Large intestine (tissue), 3 donors: ENCODE results near the gene PRL. TPM values are rescaled to one million over a fixed set of nuclear protein-coding genes. Genes with fewer than 3 reads are reported as not detected.

Experiments used
- DNase-seq, 2 donors: peaks; one replicate each; pipeline versions ENCODE4 v3.0.0 to v3.0.0-alpha.2; 2013
- H3K27ac ChIP-seq: one replicate; pipeline ENCODE4 v1.5.1; 2013; ENCODE audit warnings: low read length
- H3K27me3 ChIP-seq: 2 replicates; pipeline ENCODE4 v1.6.1; 2013; ENCODE audit warnings: low read length; ENCODE audit not compliant: control insufficient read depth, insufficient read depth
- H3K36me3 ChIP-seq: 2 replicates; pipeline ENCODE4 v1.6.1; 2013; ENCODE audit warnings: low read length; ENCODE audit not compliant: control insufficient read depth, insufficient read depth
- H3K4me1 ChIP-seq: one replicate; pipeline ENCODE4 v1.6.1; 2013; ENCODE audit warnings: low read length; ENCODE audit not compliant: control insufficient read depth, insufficient read depth
- H3K4me3 ChIP-seq: one replicate; pipeline ENCODE4 v1.5.1; 2013; ENCODE audit warnings: low read length
- H3K9me3 ChIP-seq: one replicate; pipeline ENCODE4 v1.6.1; 2013; ENCODE audit warnings: mild to moderate bottlenecking, low read depth, low read length, moderate library complexity; ENCODE audit not compliant: control insufficient read depth
- WGBS: methylation state at CpG from one replicate; pipeline ENCODE4 v1.1.5; 2013; ENCODE audit warnings: low lambda C conversion rate; ENCODE audit not compliant: insufficient coverage; 5-methylcytosine and 5-hydroxymethylcytosine counted together
- polyA plus RNA-seq: library from polyadenylated mRNA; unstranded; fragments of 120-200 nt; gene quantifications from one replicate; pipeline ENCODE4 v1.2.1, GENCODE V29; 2013

Gene PRL
- polyA plus RNA-seq, 1 donor: 0.78 TPM

DNA sequence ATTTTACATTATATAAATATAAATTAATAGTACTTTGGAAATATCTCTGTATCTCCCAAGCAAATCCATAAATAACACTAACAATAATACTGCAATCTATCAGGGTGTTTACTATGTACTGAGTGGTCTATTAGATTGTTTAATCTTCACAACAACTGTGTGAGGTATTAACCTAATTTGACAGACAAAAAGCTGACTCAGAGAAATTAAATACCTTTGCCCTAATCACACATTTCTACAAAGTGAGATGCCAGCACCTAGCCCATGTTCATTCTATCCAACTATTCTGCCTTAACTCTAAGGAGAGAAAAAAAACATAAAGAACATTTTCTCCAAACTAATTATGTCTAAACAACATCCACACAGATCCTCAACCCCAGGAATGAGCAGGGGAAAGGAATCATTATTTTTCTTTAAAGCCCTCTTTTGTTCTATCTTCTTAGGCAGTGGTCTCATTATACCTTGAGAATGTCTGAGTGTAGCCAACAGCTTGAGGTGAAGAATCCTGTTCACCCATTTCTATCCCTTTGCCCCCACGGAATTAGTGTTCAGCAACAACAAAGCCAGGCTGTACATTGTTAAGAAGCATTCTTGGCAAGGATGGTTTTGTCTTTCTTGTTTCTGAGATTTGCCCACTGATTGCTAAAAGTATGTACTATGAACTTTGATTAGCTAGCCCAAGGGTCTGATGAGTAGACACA lies 42.7 kb downstream of the PRL start:
- Histone ChIP-seq H3K4me3 (no peak overlapping the region), H3K4me1 (no peaks in the 10 kb centered on the region), H3K27ac (no peak overlapping the region), H3K9me3 (no peaks in the 10 kb centered on the region), H3K27me3 (no peaks in the 10 kb centered on the region), H3K36me3 (no peaks in the 10 kb centered on the region)
- no peak for DNase-seq
- no CpG with 5 or more reads among the region's 1 CpG for WGBS

- 40% methylated on average over 1 of the region's 2 CpGs for WGBS
- no peak overlapping the region for H3K27ac ChIP-seq
- H3K9me3 ChIP-seq: no peaks in the 10 kb centered on the region
- no peaks in the 10 kb centered on the region for H3K27me3 ChIP-seq
- no peak for DNase-seq
- no peaks in the 10 kb centered on the region for H3K36me3 ChIP-seq
- H3K4me3 ChIP-seq: no peak overlapping the region
- H3K4me1 ChIP-seq: no peaks in the 10 kb centered on the region
Measured at GRCh38 chr6:22251348-22251747, 45.5 kb downstream of the PRL start.

- no CpG with 5 or more reads among the region's 1 CpG for WGBS
- H3K36me3 ChIP-seq: no peaks in the 10 kb centered on the region
- H3K27me3 ChIP-seq: no peaks in the 10 kb centered on the region
- no peak overlapping the region for H3K27ac ChIP-seq
- no peaks in the 10 kb centered on the region for H3K4me1 ChIP-seq
- H3K9me3 ChIP-seq: no peaks in the 10 kb centered on the region
- no peak overlapping the region for H3K4me3 ChIP-seq
- peak in 1 of 2 donors; percentile 5 for DNase-seq
Measured at GRCh38 chr6:22250486-22250885, 46.4 kb downstream of the PRL start.

DNA sequence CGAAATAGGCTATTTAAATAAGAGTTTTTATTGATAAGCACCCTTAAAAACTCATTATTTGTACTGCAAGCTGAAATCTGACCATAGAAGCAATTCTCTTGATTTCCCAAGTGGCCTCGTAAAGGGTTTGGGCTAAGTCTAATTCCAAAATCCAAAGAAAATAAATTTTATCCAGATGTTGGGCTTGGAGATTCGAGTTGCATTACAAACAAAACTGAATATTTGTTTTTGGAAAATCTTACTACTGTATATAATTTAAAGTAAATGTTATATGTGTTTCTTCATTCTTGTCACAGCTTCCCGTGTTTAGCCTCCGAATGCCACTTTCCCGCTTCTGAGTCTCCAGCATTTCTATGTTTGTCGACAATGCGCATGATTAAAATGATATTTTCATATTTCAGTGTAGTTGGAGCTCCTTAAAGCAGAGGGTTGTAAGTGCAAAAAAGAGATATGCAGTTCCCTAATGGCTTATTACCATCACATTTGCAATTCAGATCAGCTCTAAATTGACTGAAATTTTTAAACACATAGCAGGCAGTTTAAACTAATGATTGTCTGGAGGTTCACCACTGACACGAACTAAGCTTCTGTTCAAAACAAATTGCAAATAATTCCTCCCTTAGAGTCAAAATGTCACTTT lies 47.0 kb downstream of the PRL start:
- Histone ChIP-seq H3K4me3 (no peak overlapping the region), H3K36me3 (no peaks in the 10 kb centered on the region), H3K27ac (no peak overlapping the region), H3K9me3 (no peaks in the 10 kb centered on the region), H3K4me1 (no peaks in the 10 kb centered on the region), H3K27me3 (no peaks in the 10 kb centered on the region)
- 65% methylated on average over 3 of the region's 9 CpGs for WGBS
- no peak for DNase-seq

DNA sequence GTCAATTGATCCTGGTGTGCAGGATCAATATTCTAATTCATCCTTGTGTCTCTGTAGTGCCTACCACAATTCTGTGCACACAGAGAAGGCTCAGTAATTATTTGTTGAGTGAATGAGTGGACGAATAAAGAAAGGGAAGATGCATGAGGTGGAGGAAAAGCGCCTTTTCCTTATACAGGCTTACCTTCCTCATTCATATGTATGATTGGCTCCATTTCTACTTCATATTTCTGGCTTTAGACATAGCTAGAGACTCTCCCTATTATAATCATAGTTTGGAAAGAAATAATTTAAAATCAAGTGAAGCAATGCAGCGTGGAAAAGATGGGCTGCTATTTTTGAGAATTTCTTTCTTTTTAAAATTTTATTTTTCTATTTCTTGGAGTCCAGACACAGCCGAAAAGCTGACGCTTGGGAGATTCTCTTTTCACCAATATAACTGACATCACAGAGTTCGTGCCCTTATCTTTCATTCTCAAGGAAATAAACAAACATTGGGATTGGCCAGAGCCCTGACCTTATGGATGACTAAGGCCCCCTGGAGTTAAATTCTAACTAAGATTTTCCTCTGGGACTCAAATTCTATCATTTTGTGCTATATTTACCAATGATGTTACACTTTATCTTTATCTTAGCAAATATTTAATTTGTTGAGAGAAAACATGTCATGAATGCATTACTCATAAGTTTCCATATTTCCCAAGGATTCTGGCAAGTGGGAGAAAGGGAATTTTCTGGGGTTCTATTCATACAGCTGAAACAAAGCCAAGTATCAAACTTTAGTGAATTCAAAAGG lies 48.1 kb downstream of the PRL start:
- DNase-seq: peak in 1 of 2 donors; percentile 5
- Histone ChIP-seq H3K36me3 (no peaks in the 10 kb centered on the region), H3K27me3 (no peaks in the 10 kb centered on the region), H3K9me3 (no peaks in the 10 kb centered on the region), H3K4me1 (no peaks in the 10 kb centered on the region), H3K4me3 (no peak overlapping the region), H3K27ac (no peak overlapping the region)
- 64% methylated on average over 1 of the region's 6 CpGs for WGBS

DNA sequence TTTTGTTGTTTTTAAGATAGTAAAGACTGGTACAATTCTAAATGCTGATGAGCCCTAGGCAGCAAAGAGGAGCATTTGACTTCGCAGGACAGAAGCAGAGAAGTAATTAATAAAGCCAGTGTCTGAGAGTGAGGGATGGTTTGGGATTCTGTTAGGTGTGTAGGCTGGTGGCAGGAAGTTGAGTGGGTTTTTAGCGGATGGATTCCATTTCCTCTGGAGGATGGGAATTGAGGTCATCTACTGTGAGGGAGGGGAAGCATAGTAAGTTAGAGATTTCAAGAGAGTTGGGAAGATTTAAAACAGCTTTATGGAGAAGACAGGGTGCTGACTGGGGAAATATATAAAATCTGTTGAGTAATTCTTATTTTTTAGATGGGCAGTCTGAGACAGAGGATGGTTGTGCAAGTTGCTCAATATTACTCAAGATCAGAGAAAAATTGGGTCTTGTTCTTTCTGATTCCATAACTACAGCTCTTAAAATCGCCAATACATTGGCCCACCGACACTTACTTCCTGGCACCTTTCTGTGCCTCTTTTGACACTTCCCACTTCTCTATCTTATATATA lies 48.8 kb downstream of the PRL start:
- no CpG with 5 or more reads among the region's 4 CpGs for WGBS
- Histone ChIP-seq H3K9me3 (no peaks in the 10 kb centered on the region), H3K4me3 (no peak overlapping the region), H3K27me3 (no peaks in the 10 kb centered on the region), H3K4me1 (no peaks in the 10 kb centered on the region), H3K36me3 (no peaks in the 10 kb centered on the region), H3K27ac (no peak overlapping the region)
- DNase-seq: no peak

DNA sequence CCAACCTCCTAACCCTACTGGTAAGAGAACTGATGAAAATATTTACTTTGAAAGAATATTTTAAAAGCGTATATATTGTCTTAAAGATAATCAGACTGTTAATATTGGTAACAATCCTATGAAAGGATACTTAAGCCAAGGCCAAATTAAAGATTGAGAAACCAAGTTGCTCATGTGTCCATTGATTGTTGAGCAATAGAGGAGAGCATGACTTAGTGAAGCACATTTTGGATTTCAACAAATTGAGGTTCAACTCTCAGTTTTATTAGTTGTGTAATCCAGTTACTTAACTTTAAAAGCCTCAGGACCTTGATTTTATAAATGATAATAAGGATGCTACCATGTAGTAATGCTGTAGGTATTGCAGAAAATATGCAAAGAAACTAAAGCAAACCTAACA lies 56.8 kb downstream of the PRL start:
- Histone ChIP-seq H3K4me1 (no peaks in the 10 kb centered on the region), H3K9me3 (no peaks in the 10 kb centered on the region), H3K27ac (no peak overlapping the region), H3K27me3 (no peaks in the 10 kb centered on the region), H3K36me3 (no peaks in the 10 kb centered on the region), H3K4me3 (no peak overlapping the region)
- no CpG with 5 or more reads among the region's 1 CpG for WGBS
- DNase-seq: no peak

DNA sequence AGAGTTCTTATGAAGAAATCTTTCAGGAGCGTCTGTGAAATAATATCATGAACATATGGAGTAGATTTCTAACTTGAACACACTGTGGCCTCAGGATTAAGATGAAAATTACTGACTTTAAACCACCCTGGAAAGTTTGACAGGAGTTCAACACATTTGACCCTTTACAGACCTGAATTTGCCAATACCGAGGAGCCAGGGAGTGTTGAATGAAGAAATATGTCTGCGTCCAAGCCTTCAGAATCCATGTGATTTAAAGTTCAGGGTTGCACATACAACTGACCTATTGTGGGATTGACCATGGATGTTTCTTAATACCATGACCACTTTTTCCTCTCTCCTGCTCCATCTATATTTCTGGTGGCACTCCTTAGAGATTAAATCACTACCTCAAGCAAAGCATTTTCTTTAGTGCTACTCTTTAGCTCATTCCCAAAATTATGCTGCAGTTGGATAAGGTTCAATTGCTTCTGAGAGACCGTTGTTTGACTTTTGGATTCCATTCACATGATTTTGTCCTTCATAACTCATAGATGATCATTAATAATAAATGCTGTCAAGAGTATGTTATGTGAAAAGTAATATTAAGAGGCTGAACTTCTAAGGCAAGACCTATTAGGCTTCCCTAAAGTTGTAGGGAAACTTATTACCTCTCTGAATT lies 57.4 kb downstream of the PRL start:
- H3K27ac ChIP-seq: no peak overlapping the region
- no peak overlapping the region for H3K4me3 ChIP-seq

DNA sequence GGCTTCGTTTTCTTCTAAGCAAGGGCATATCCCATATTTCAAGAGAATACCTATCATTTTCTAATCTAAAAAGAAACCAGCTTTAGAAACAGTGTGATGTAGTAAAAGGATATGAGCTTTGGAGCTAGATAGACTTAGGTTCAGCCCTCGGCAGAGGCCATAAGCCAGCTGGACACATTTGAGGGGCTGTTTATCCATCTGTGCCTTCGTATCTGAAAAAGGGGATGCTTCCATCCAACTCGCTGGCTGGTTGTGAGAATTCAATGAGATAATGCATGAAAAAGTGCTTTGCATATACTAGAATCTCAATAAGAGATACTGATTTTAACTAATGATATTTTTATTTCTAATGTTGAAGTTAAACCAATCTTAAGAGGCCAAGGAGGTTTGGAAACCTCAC lies 58.0 kb downstream of the PRL start:
- Histone ChIP-seq H3K36me3 (no peaks in the 10 kb centered on the region), H3K9me3 (no peaks in the 10 kb centered on the region), H3K4me3 (no peak overlapping the region), H3K27ac (no peak overlapping the region), H3K4me1 (no peaks in the 10 kb centered on the region), H3K27me3 (no peaks in the 10 kb centered on the region)
- WGBS: 100% methylated on average over 1 of the region's 4 CpGs
- DNase-seq: no peak

More for the DNA sequence above, 57.4 kb downstream of the PRL start:
- Histone ChIP-seq H3K4me1 (no peaks in the 10 kb centered on the region), H3K9me3 (no peaks in the 10 kb centered on the region), H3K27me3 (no peaks in the 10 kb centered on the region), H3K36me3 (no peaks in the 10 kb centered on the region)
- DNase-seq: no peak
- no CpG with 5 or more reads among the region's 4 CpGs for WGBS

DNA sequence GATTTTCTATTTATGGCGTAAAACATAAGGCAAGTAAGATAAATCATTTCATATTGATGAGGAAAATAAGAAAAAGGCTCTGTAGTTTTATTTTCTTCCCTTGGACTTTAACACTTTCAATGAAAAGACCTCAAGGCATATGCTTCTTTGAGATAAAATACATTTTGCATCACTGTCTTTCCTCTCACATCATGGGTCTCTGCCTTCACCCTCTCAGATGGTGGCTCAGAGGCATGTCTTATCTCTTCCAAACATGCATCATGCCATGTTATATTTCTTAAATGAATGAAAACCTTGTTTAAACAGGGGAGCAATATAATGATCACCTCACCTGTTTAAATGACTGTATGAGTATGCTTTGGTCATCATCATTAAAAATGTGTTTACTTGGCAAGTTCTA lies 59.3 kb downstream of the PRL start:
- WGBS: 0% methylated on average over 1 of the region's 1 CpG
- no peaks in the 10 kb centered on the region for H3K9me3 ChIP-seq
- no peaks in the 10 kb centered on the region for H3K27me3 ChIP-seq
- no peak overlapping the region for H3K4me3 ChIP-seq
- no peaks in the 10 kb centered on the region for H3K36me3 ChIP-seq
- DNase-seq: no peak
- no peaks in the 10 kb centered on the region for H3K4me1 ChIP-seq
- no peak overlapping the region for H3K27ac ChIP-seq
